HAP-1 (cell line): ENCODE measurements around the gene PCDH10.

Source experiments
- DNase-seq, 2 experiments: peaks; one replicate each; pipeline ENCODE4 v3.0.0-alpha.2; 2016 to 2020; ENCODE audit warnings: low spot score in 2 of 2
- H3K27me3 ChIP-seq: fragments of 250-450 bp; sonication (Bioruptor Pico); 2 replicates; pipeline ENCODE4 v1.5.1; 2020; ENCODE audit warnings: low read depth, mild to moderate bottlenecking, moderate library complexity
- H3K36me3 ChIP-seq: fragments of 250-450 bp; sonication (Bioruptor Pico); replicated peaks from 2 replicates; pipeline ENCODE4 v1.5.1; 2020; ENCODE audit warnings: mild to moderate bottlenecking
- H3K4me1 ChIP-seq: fragments of 250-450 bp; sonication (Bioruptor Pico); 2 replicates; pipeline ENCODE4 v1.5.1; 2020; ENCODE audit warnings: mild to moderate bottlenecking
- H3K4me3 ChIP-seq: fragments of 250-450 bp; sonication (Bioruptor Pico); 2 replicates; pipeline ENCODE4 v1.5.1; 2020; ENCODE audit warnings: mild to moderate bottlenecking, moderate library complexity
- H3K9me3 ChIP-seq: fragments of 250-450 bp; sonication (Bioruptor Pico); 2 replicates; pipeline ENCODE4 v1.5.1; 2020; ENCODE audit warnings: mild to moderate bottlenecking, moderate library complexity
- in situ Hi-C: fragments of 300-500 bp; cut with MboI; formaldehyde crosslinking; loops from 3 replicates; pipeline ENCODE4 v1.14.3; 2020; ENCODE audit warnings: low sequenced_read_pairs, inconsistent platforms, mixed read lengths

Gene PCDH10

GRCh38 chr4:133154725-133155124 lies 5.6 kb downstream of the PCDH10 start:
- H3K4me3 ChIP-seq = no peak overlapping the region
- H3K4me1 ChIP-seq = no peaks in the 10 kb centered on the region; the same call in 1 of the 2 replicates
- H3K27me3 ChIP-seq = no peaks in the 10 kb centered on the region
- H3K36me3 ChIP-seq = no peaks in the 10 kb centered on the region
- in situ Hi-C loops = no loop called here
- peaks cover 4% of the 10 kb centered on the region; the same call in 1 of the 2 replicates for H3K9me3 ChIP-seq
- DNase-seq = peak; percentile 57 to 62

- Histone ChIP-seq H3K27me3 (no peaks in the 10 kb centered on the region), H3K9me3 (0 out of 2 replicates have a peak, but pooled peaks cover 4% of the 10 kb centered on the region), H3K36me3 (no peaks in the 10 kb centered on the region), H3K4me1 (no peaks in the 10 kb centered on the region; the same call in 1 of the 2 replicates), H3K4me3 (no peak overlapping the region)
- no peak for DNase-seq
- in situ Hi-C loops = no loop called here
These were observed 7.0 kb downstream of the PCDH10 start for GRCh38 chr4:133156096-133156495.

GRCh38 chr4:133156556-133156955 lies 7.5 kb downstream of the PCDH10 start:
- no peaks in the 10 kb centered on the region for H3K36me3 ChIP-seq
- no peak for DNase-seq
- in situ Hi-C loops = no loop called here

GRCh38 chr4:133157460-133158160 lies 8.5 kb downstream of the PCDH10 start:
- in situ Hi-C loops = no loop called here
- DNase-seq = no peak

More at GRCh38 chr4:133156556-133156955, 7.5 kb downstream of the PCDH10 start:
- Histone ChIP-seq H3K4me1 (no peaks in the 10 kb centered on the region; the same call in 1 of the 2 replicates), H3K27me3 (no peaks in the 10 kb centered on the region), H3K9me3 (no peaks in the 10 kb centered on the region), H3K4me3 (no peak overlapping the region)

GRCh38 chr4:133160853-133161252 lies 11.8 kb downstream of the PCDH10 start:
- no peak for DNase-seq
- Histone ChIP-seq H3K4me1 (no peaks in the 10 kb centered on the region; the same call in 1 of the 2 replicates), H3K4me3 (no peak overlapping the region), H3K9me3 (no peaks in the 10 kb centered on the region), H3K36me3 (no peaks in the 10 kb centered on the region), H3K27me3 (no peaks in the 10 kb centered on the region)
- in situ Hi-C loops = no loop called here

More at GRCh38 chr4:133157460-133158160, 8.5 kb downstream of the PCDH10 start:
- Histone ChIP-seq H3K36me3 (no peaks in the 10 kb centered on the region), H3K4me3 (no peak overlapping the region), H3K9me3 (no peaks in the 10 kb centered on the region), H3K4me1 (no peaks in the 10 kb centered on the region; the same call in 1 of the 2 replicates), H3K27me3 (no peaks in the 10 kb centered on the region)

GRCh38 chr4:133161570-133162295 lies 12.6 kb downstream of the PCDH10 start:
- in situ Hi-C loops = no loop called here
- H3K4me3 ChIP-seq = no peak overlapping the region

GRCh38 chr4:133162941-133163340 lies 13.8 kb downstream of the PCDH10 start:
- H3K4me1 ChIP-seq = no peaks in the 10 kb centered on the region
- H3K9me3 ChIP-seq = no peaks in the 10 kb centered on the region
- in situ Hi-C loops = no loop called here

More at GRCh38 chr4:133161570-133162295, 12.6 kb downstream of the PCDH10 start:
- no peak for DNase-seq
- Histone ChIP-seq H3K9me3 (no peaks in the 10 kb centered on the region), H3K27me3 (no peaks in the 10 kb centered on the region), H3K4me1 (no peaks in the 10 kb centered on the region), H3K36me3 (no peaks in the 10 kb centered on the region)

GRCh38 chr4:133178956-133179355 lies 29.9 kb downstream of the PCDH10 start:
- no peak overlapping the region for H3K4me3 ChIP-seq
- DNase-seq = no peak
- H3K9me3 ChIP-seq = no peaks in the 10 kb centered on the region
- in situ Hi-C loops = no loop called here
- H3K27me3 ChIP-seq = no peaks in the 10 kb centered on the region
- H3K36me3 ChIP-seq = no peaks in the 10 kb centered on the region
- no peaks in the 10 kb centered on the region for H3K4me1 ChIP-seq

More at GRCh38 chr4:133162941-133163340, 13.8 kb downstream of the PCDH10 start:
- H3K27me3 ChIP-seq = no peaks in the 10 kb centered on the region
- H3K36me3 ChIP-seq = no peaks in the 10 kb centered on the region
- no peak overlapping the region for H3K4me3 ChIP-seq
- no peak for DNase-seq

- Histone ChIP-seq H3K4me1 (no peaks in the 10 kb centered on the region), H3K36me3 (no peaks in the 10 kb centered on the region), H3K9me3 (no peaks in the 10 kb centered on the region), H3K27me3 (no peaks in the 10 kb centered on the region), H3K4me3 (no peak overlapping the region)
- no peak for DNase-seq
- in situ Hi-C loops = no loop called here
These were observed 37.1 kb downstream of the PCDH10 start for GRCh38 chr4:133186210-133186609.

GRCh38 chr4:133186845-133187244 lies 37.8 kb downstream of the PCDH10 start:
- Histone ChIP-seq H3K4me3 (no peak overlapping the region), H3K9me3 (no peaks in the 10 kb centered on the region), H3K27me3 (no peaks in the 10 kb centered on the region), H3K4me1 (no peaks in the 10 kb centered on the region), H3K36me3 (no peaks in the 10 kb centered on the region)
- in situ Hi-C loops = no loop called here
- DNase-seq = no peak

- H3K9me3 ChIP-seq = no peaks in the 10 kb centered on the region
- in situ Hi-C loops = no loop called here
- no peak overlapping the region for H3K4me3 ChIP-seq
- no peak for DNase-seq
- H3K4me1 ChIP-seq = no peaks in the 10 kb centered on the region; the same call in 1 of the 2 replicates
- H3K27me3 ChIP-seq = no peaks in the 10 kb centered on the region
- no peaks in the 10 kb centered on the region for H3K36me3 ChIP-seq
These were observed 39.5 kb downstream of the PCDH10 start for GRCh38 chr4:133188433-133189146.

GRCh38 chr4:133189147-133189517 lies 40.0 kb downstream of the PCDH10 start:
- Histone ChIP-seq H3K27me3 (no peaks in the 10 kb centered on the region), H3K36me3 (no peaks in the 10 kb centered on the region), H3K4me1 (no peaks in the 10 kb centered on the region; the same call in 1 of the 2 replicates), H3K4me3 (no peak overlapping the region), H3K9me3 (no peaks in the 10 kb centered on the region)
- DNase-seq = no peak
- in situ Hi-C loops = no loop called here

GRCh38 chr4:133190098-133190497 lies 41.0 kb downstream of the PCDH10 start:
- no peak for DNase-seq
- in situ Hi-C loops = no loop called here

More at GRCh38 chr4:133190098-133190497, 41.0 kb downstream of the PCDH10 start:
- no peaks in the 10 kb centered on the region for H3K27me3 ChIP-seq
- no peaks in the 10 kb centered on the region for H3K36me3 ChIP-seq
- no peaks in the 10 kb centered on the region; the same call in 1 of the 2 replicates for H3K4me1 ChIP-seq
- H3K9me3 ChIP-seq = no peaks in the 10 kb centered on the region
- H3K4me3 ChIP-seq = no peak overlapping the region
